Esophagus squamous epithelium (tissue), 5 donors: Measurements from ENCODE around the gene FAM227B. TPM values are rescaled to one million over a fixed set of nuclear protein-coding genes. Genes with fewer than 3 reads are reported as not detected.

Experiments
- DNase-seq: peaks from one replicate; lab custom pipeline; 2025; lab: John Stamatoyannopoulos, UW
- H3K27ac ChIP-seq, 4 donors: fragments of 200-600 bp; sonication (generic); one replicate each; pipeline ENCODE4 v1.5.1; 2016 to 2019; ENCODE audit warnings: mild to moderate bottlenecking in 1 of 4
- H3K27me3 ChIP-seq, 4 donors: fragments of 200-600 bp; sonication (generic); 1 replicate in 3 of 4; 2 replicates in 1 of 4; pipeline versions ENCODE4 v1.5.1 to v1.6.0; 2017 to 2021; ENCODE audit warnings: antibody characterized with exemption in 1 of 4
- H3K36me3 ChIP-seq, 3 donors: fragments of 200-600 bp; sonication (generic); one replicate each; pipeline ENCODE4 v1.5.1; 2016 to 2019
- H3K4me1 ChIP-seq, 3 donors: fragments of 200-600 bp; sonication (generic); one replicate each; pipeline ENCODE4 v1.5.1; 2017 to 2019
- H3K4me3 ChIP-seq, 4 donors: fragments of 200-600 bp; sonication (generic); 1 replicate in 3 of 4; 2 replicates in 1 of 4; pipeline ENCODE4 v1.5.1; 2016 to 2019; ENCODE audit warnings: mild to moderate bottlenecking in 2 of 4, moderate library complexity in 1 of 4
- H3K9me3 ChIP-seq, 3 donors: fragments of 200-600 bp; sonication (generic); one replicate each; pipeline ENCODE4 v1.5.1; 2016 to 2019
- POLR2A ChIP-seq, 4 donors: fragments of 450-650 bp; IDR thresholded peaks; one replicate each; pipeline ENCODE4 v1.6.1; 2017; ENCODE audit warnings: antibody characterized with exemption in 4 of 4, mild to moderate bottlenecking in 4 of 4, moderate library complexity in 3 of 4
- WGBS, 2 donors: methylation state at CpG; one replicate each; pipeline ENCODE4 v1.1.5; 2018; 5-methylcytosine and 5-hydroxymethylcytosine counted together
- intact Hi-C: fragments of 100-400 bp; cut with DNase I; formaldehyde crosslinking; loops from one replicate; pipeline ENCODE4 v1.15.0; 2022
- total RNA-seq, 4 donors: library from RNA; depleted of rRNA; stranded (reverse); fragments of >200 nt; gene quantifications; one replicate each; pipeline ENCODE4 v1.1.0, GENCODE V29; 2016
- TF ChIP-seq, protein P1 (sequence below), 6 experiments: fragments of 450-650 bp in 4 of 6; fragments of 200-600 bp in 2 of 6; sonication (generic) in 2 of 6; IDR thresholded peaks; one replicate each; pipeline ENCODE4 v1.5.1; 2016 to 2019; ENCODE audit warnings: antibody characterized with exemption in 6 of 6, mild to moderate bottlenecking in 4 of 6, moderate library complexity in 4 of 6
- donor health status: DM: yes; HTN: yes; CAD: no.

FAM227B gene
- total RNA-seq, 4 donors from 2014 or later = 0.80 to 4.4 (median 1.6) TPM

GRCh38 chr15:49301562-49301961 is 319.1 kb downstream of the FAM227B start:
- Histone ChIP-seq H3K27me3 (no peaks in the 10 kb centered on the region), H3K27ac (no peak overlapping the region), H3K9me3 (no peaks in the 10 kb centered on the region), H3K4me3 (no peak overlapping the region), H3K36me3 (peaks cover 0 to 19% (median 0%) of the 10 kb centered on the region in 3 donors), H3K4me1 (no peaks in the 10 kb centered on the region)
- DNase-seq = no peak
- TF ChIP-seq POLR2A (IDR thresholded peaks at IDR 0.05) = no peak
- TF ChIP-seq, protein P1, sequence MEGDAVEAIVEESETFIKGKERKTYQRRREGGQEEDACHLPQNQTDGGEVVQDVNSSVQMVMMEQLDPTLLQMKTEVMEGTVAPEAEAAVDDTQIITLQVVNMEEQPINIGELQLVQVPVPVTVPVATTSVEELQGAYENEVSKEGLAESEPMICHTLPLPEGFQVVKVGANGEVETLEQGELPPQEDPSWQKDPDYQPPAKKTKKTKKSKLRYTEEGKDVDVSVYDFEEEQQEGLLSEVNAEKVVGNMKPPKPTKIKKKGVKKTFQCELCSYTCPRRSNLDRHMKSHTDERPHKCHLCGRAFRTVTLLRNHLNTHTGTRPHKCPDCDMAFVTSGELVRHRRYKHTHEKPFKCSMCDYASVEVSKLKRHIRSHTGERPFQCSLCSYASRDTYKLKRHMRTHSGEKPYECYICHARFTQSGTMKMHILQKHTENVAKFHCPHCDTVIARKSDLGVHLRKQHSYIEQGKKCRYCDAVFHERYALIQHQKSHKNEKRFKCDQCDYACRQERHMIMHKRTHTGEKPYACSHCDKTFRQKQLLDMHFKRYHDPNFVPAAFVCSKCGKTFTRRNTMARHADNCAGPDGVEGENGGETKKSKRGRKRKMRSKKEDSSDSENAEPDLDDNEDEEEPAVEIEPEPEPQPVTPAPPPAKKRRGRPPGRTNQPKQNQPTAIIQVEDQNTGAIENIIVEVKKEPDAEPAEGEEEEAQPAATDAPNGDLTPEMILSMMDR (IDR thresholded peaks at IDR 0.05) = no peak
- intact Hi-C loops = no loop called here

- intact Hi-C loops = no loop called here
- Histone ChIP-seq H3K27me3 (no peaks in the 10 kb centered on the region), H3K4me1 (no peaks in the 10 kb centered on the region), H3K9me3 (no peaks in the 10 kb centered on the region), H3K36me3 (peaks cover 0 to 23% (median 0%) of the 10 kb centered on the region in 3 donors), H3K27ac (no peak overlapping the region), H3K4me3 (no peak overlapping the region)
- TF ChIP-seq, protein P1 (IDR thresholded peaks at IDR 0.05) = no peak
- TF ChIP-seq POLR2A (IDR thresholded peaks at IDR 0.05) = no peak
- 57 to 89% methylated on average over 3 of the region's 3 CpGs for WGBS, 2 donors
- no peak for DNase-seq
Measured at GRCh38 chr15:49300856-49301255, 319.8 kb downstream of the FAM227B start.

GRCh38 chr15:49297584-49297983 is 323.0 kb downstream of the FAM227B start:
- Histone ChIP-seq H3K36me3 (peaks cover 0 to 33% (median 0%) of the 10 kb centered on the region in 3 donors), H3K9me3 (no peaks in the 10 kb centered on the region), H3K4me1 (no peaks in the 10 kb centered on the region), H3K4me3 (no peak overlapping the region), H3K27ac (no peak overlapping the region), H3K27me3 (no peaks in the 10 kb centered on the region)
- WGBS, 2 donors = 94 to 100% methylated on average over 1 of the region's 1 CpG
- no peak for TF ChIP-seq POLR2A (IDR thresholded peaks at IDR 0.05)
- TF ChIP-seq, protein P1 (IDR thresholded peaks at IDR 0.05) = no peak
- no peak for DNase-seq
- intact Hi-C loops = no loop called here

- H3K4me1 ChIP-seq = no peaks in the 10 kb centered on the region
- no peak overlapping the region for H3K4me3 ChIP-seq
- H3K9me3 ChIP-seq = no peaks in the 10 kb centered on the region
- intact Hi-C loops = no loop called here
- no peak overlapping the region for H3K27ac ChIP-seq
- DNase-seq = no peak
- no peak for TF ChIP-seq POLR2A (IDR thresholded peaks at IDR 0.05)
- TF ChIP-seq, protein P1 (IDR thresholded peaks at IDR 0.05) = no peak
- H3K36me3 ChIP-seq = peaks cover 0 to 39% (median 0%) of the 10 kb centered on the region in 3 donors
- WGBS, 2 donors = 91 to 95% methylated on average over 1 of the region's 1 CpG
- no peaks in the 10 kb centered on the region for H3K27me3 ChIP-seq
Measured at GRCh38 chr15:49296258-49296657, 324.4 kb downstream of the FAM227B start.

- Histone ChIP-seq H3K9me3 (no peaks in the 10 kb centered on the region), H3K27me3 (no peaks in the 10 kb centered on the region), H3K36me3 (peaks cover 0 to 55% (median 0%) of the 10 kb centered on the region in 3 donors), H3K4me1 (no peaks in the 10 kb centered on the region), H3K27ac (no peak overlapping the region), H3K4me3 (no peak overlapping the region)
- no peak for DNase-seq
- TF ChIP-seq, protein P1 (IDR thresholded peaks at IDR 0.05) = no peak
- no peak for TF ChIP-seq POLR2A (IDR thresholded peaks at IDR 0.05)
- intact Hi-C loops = no loop called here
Measured at GRCh38 chr15:49293941-49294340, 326.7 kb downstream of the FAM227B start.
